GM19240 (cell line): ENCODE data around the gene NIN.

Experiments used
- DNase-seq: peaks from one replicate; pipeline ENCODE4 v3.0.0; 2011; ENCODE audit warnings: low spot score; ENCODE audit not compliant: insufficient read length

The NIN gene

DNA sequence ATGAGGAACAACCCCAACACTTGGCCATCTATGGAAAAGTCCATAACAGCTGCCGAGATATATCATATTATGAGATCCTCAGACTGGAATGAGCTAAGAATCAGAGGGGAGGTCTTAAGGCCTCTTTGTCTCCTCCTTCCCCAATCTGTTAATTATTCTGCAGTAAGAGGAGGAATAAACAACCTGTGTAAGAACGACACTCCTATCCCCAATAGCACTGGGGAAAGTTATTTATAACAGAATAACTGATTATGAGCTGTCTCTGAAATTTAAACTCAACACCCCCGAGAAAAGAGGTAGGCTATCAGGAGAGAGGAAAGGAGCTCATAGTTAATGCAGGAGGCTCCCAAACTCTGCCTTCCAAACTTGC, 68.0 kb downstream of the NIN start:
- DNase-seq, result no peak

DNA sequence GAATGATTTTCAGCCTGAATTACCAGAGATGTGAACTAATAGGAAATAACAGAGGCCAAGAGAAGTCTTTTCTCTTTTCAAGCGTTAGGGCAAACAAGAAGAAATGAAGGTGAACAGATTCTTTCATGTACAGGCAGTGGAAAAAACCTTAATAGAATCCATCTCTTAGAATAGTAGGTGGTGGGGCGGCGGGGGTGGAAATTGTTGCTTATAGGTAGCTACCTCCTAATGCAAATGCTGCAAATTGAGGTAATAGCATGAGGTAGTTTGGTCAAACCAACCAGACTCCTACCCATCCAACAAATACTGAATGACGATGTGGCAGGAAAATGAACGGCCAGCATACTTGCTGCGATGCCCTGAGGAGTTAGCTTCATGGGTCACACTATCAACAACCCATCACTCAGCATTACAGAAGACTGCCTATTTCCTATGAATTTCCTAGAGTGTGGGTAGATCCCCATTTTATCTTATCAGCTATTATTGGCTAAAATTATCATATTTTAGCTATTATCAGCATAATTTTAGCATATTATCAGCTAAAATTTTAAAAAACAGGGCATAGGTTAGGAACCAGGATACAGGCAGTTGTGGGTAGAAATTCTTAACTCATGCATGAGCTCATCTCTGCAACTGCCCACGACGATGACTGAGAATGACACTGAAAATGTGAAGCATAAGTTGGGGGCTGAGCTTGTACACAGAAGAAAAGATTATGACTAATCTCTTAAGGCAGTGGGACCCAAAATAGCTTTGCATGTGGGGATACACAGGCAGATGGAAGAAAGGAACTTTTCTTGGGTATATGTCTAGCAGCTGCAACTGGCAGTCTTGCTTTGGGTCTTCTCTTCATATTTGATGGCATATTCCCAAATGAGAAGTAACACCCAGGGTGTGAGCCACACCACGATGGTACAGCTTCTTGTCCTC, 68.7 kb downstream of the NIN start:
- DNase-seq, result peak; percentile 16

DNA sequence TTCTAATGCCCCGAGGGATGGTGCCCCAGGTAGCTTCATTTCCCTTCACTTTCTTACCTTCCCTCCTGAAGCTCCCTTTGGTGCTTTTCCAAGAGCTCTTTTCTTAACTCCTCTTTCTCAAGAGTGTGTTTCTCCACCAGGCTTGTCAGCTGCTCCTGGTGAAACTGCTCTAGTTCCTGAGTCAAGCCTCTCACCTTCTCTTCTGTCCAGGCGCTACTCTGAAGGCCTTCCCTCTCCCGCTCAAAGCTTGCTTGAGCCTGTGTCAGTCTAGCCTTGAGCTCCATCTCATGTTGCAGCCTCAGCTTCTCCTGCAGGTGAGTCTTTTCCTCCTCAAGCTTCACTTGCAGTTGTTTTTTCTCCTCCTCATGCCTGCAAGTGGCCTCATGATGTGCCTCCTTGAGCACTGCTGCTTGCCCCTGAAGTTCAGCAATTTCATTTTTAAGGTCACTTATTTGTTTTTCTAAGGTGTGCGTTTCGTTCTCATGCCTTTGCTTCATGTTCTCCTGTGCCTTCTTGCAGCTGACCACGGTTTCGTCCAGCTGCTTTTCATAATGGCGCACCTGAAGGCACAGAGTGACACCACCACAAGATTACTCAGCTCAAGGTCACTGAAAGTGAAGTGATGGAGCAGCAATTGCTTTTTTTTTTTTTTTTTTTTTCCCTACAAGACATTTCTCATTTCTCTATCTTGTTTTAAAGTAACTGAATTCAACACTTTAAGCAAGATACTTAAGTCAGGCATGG, 71.0 kb downstream of the NIN start:
- DNase-seq, result no peak

DNA sequence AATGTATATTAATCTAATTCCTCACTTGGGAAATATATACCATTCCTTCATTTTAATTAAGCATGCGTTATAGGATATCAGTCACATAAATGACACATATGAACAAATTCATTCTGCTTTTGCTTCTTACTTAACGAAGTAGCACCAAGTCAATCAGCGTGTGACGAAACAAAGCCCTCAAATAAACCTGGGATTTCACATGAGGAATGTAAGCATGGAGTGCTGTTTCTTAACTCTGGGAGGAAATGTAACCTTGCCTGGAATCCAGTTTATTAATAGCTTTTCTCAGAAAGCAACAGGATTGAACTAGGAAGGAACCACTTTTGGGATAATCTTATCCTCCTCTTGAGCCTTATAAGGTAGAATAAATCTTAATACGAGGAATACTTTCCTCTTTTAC, 72.0 kb downstream of the NIN start:
- no peak for DNase-seq

DNA sequence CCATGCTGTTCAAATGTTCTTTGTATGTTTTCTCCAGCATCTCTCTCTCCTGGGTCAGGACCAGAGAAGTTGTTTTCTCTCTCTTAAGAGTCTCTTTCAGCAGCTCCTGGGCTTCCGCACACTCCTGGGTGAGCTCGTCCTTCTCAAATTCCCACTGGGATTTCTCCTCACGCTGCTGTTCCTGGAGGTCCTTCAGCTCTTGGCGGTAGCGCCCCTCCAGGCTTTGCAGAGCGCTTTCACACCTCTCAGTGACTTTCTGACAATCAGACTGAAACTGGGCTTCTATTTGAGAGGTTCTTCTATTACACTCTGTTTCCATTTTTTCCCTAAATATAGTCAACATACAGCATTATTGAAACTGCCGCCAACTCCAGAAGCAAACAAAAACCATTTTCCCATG, 72.7 kb downstream of the NIN start:
- DNase-seq, result no peak

DNA sequence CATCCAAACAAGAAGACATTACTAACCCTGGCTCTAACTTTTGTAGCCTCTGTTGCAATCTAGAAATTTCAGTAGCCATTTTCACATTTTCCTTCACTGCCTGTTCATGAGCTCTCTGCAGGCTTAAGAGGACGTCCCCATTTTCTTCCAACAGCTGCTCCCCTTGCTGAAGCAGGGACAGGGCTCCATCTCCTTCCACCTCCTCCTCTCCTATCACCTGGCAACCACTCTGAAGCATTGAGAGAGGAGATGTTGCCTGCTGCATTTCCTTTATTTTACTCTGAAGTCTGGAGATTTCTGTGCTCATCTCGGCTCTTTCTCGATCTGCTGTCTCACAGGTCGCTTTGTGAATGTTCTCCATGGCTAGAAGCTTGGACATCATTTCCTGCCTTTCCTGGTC, 73.3 kb downstream of the NIN start:
- no peak for DNase-seq

DNA sequence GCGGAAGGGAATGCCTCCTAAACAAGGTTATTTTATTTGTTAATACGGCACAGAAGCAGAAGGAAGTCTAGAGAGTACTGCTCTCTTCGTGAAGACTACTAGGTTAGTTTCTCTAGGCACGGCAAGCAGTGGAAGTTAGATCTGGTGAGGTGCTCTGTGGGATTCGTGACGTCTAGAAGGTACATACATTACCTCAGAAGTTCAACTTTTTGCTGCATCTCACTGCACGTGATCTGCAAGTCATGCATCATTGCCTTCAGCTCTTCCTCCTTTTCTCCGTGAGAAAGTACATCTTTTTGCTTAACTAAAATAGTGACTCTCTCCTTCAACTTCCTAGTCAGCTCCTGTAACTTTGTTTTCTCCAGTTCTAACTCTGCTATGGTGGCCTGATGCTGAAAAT, 74.7 kb downstream of the NIN start:
- DNase-seq, result no peak

DNA sequence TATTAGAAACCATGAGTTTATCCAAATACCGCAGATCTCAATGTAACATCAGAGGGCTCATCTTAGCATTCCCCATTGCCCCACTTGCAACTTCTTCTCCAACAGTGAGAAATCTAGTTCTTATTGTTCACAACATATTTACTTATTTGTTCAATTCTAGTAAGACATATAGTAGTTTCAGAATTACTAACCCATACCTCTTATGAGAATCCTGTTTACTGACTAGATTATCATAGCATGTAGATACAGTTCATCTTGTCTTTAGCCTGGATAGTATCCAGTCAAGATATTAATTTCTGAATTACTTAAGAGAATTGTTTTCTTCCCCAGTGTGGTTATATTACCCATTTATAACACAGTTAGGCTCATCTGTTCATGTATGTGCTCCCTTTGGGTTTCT, 80.6 kb downstream of the NIN start:
- no peak for DNase-seq

DNA sequence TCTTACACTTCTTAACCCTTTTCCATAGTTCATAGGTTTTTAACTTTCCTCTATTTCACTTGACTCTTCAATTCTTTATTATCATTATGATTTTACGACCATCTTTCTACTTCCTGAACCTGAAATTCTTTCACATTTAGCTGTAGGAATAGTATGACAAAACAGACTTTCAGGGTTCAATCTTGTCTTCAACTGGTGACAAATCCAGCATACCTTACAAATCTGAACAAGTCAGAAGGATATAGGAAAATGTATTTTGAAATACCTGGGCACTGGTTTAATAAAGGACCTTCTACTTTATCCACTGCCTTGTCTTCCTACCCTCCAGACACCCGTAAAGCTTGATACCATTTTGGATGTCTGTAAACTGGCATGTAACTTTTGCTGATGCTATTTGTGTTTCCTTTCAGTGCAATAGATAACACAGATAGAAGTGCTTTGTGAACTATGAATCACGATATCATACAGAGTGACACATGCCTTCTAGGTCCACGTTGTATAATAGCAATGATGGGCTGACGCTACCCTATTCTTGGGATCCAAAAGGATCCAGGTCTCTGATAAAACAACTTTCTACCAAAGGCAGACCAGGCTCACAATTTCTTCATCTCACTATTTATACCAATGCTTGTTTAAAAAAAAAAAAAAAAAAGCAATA, 85.4 kb downstream of the NIN start:
- DNase-seq, result no peak

DNA sequence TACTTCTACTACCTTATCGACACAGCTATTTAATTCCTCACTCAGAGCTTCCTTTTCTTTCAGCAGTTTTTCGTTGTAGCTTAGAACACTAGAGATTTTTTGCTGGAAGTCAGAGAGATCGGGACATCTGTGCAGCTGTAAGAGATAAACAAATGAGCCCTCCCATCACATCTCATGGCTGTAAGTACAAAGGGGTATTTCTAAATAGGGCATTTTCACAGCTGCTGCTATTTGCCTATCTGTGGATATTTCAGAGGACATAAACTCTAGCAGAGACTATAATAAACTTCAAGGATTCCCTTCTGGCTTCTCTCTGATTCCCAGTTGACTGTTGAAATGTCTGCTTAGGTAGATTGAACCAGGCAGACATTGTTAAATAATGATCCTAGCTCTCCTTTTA, 86.7 kb downstream of the NIN start:
- DNase-seq, result no peak

DNA sequence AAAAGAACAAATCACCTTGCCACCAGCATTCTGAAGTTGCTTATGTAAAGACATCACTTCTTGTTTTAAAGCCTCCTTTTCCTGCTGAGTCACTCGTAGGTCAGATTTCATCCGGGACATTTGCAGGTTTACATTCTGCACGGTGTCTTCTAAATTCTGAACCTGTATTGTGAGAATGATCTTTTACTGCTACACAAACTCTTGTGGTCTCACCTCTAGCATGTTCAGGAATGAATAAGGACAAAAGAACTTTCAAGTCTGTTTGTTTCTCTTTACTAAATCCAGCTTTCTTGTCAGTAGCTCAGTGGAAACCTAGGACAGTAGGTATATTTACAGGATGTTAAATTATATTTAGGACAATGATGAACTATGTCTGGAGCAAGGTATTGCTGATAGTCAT, 89.4 kb downstream of the NIN start:
- no peak for DNase-seq

DNA sequence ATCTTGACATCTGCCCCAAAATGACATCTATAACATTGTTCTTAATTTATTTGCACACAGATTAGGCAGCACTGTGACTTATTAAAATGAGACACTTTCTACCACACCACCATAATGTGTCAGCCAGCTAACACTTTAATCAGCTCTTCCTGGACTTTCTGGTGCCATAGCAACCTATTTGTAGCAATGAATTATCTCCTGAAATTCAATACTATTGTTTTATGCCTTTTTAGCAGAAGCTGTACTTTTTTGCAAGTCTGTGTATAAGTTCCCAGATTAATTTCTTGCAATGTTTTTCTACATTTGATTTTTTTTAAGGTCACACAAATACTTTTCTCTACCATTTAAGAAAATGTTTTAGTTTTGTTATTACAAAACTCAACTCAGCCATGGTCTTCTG, 90.1 kb downstream of the NIN start:
- no peak for DNase-seq

DNA sequence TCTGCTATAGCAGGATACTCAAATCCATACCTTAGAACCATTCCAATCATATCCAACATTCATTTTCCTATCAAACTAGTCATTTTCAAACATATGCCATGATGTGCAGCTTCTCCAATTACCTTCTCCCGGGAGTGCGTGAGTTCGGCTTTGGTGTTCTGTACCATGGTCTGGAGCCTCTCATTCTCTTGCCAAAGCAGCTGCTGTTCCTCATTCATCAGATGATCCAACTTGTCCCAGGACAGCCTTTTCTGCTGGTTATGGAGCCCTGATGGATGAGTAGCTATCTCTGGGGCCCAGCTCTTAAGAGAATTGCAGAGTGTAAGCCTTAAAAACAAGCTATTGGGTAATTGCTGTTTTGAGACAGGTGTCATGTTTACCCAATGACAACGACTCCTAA, 91.8 kb downstream of the NIN start:
- DNase-seq, result no peak

DNA sequence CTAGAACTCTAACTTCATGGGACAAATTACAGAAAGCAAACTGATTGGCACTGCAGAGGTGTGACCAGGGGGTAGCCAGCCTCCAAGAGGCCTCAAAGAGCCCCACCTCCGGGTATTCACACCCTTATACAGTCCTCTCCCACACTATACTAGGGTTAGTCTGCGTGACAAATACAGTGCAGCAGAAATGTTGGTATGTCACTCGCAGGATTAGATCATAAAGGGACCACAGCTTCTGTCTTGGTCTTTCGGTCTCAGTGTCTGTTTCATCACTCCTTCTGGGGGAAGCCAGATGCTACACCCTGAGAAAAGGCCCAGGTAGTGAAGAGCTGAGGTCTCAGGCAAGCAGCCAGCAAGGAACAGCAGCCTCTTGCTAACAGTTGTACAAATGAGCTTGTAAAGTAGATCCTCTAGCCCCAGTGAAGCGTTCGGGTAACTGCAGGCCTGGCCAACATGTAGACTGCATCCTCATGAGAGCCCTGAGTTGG, 94.0 kb downstream of the NIN start:
- peak; percentile 30 for DNase-seq

DNA sequence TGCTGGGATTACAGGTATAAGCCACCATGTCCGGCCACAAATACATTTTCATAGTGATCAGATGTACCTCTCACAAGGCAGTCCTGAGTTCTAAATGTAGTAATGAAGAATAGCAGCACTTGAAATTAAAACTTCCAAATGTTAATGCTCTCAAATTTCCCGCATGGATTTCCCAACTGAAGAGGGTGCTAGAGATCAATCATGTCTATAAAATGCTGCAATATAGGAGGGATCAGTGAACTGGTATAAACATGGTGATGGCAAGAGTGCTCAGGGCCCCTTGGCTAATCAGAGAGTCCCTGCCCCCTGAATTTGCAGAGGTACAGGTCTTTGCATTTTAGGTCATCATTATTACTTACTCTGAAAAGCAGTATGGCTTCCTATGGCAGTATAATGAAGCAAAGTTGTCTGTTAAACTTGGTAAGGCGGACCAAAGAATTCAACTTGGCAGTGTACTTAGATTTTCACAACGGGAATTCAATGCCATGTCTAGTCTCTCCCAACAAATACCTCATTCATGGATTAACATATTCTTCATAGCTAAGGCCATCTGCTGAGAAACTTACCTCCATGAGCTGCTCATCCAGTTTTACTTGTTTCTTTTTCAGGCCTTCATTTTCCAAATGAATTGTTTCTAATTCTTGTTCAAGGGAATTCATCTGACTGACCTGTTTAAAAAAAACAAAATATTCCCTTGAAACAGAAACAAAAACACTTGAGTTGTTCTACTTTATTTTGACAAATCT, 95.8 kb downstream of the NIN start:
- DNase-seq, result no peak

DNA sequence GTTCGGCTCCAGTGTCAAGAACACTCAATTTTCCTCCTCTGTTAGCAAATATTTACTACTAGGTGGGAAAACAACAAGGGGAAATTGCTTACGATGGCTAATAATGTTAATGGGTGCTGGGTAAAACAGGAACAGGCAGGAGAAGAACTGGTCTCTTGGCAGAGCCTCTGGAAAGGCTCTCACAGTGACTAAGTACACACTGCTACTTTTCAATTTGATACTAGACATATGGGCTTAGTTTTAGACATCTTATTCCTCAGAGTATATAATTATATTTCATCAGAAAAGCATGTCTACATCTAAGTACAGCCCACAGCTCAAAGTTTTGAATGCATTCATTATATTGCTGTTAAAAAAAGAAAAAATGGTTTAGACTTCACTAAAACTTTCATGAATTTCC, 97.5 kb downstream of the NIN start:
- no peak for DNase-seq

DNA sequence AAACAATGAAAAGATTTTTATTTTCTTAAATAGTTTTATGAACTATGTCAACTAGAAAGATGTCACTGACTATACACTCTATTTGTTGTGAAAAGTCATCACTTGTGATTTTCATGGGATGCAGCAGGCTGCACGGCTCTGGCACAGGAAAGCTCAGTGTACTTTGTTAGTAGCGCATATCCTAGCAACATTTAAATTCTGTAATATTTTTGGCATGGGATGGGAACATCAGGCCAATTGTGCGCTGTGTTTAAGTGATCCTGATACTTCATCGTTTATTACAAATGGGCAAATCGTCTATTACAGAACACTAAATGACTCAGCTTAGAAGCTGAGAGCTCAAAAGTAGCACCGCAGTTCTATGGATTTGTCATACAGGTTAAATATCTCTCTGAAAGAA, 102.1 kb downstream of the NIN start:
- DNase-seq, result no peak

DNA sequence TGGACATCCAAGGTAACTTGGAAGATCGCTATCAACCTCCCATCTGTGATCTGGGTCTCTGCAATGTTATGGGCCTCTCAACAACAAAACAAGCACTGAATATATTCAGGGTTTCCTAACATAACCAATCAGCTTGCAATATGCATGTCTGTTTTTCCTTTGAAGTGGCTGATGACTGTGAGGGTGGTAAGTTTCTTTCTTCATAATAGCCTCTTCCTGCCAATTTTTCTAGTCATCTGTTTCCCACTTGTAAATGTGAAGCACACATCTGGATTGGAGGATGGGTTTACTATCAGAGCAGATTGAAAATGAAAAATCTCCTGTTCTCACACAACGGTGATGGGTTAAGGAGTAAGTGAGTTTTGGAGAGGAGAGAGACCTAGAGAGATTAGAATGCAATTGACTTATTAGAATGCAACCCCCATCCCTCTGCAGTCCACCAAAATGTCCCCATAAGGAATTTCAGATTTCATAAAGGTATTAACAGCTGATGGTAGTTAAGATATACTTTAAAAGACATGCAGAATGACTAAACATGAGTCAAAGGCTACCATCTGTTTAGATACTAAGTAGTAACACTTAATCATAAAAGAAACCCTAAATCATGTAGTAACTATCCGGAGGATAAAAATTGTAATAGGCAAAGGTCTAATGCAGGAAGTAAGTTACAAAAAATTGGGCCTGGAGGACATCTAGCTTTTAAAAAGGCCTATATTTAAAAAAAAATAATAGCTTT, 104.4 kb downstream of the NIN start:
- no peak for DNase-seq

DNA sequence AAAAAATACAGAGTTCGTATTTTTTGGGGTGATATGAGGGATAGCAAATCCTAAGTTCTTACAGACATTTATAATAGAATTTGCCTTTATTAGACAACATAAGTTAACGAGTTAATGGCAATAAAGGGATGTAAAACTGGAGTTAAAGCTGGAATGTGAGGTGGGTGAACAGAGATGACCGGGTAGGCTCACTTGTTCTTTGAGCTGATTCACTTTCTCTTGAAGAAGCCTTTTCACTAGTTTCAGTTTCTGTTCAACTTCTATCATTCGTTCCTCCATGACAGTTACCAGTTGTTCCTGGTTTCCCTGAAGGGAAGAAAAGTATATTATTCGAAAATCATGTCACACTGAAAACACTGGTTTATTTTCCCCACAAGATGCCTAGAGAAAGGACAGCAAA, 105.2 kb downstream of the NIN start:
- DNase-seq, result no peak

DNA sequence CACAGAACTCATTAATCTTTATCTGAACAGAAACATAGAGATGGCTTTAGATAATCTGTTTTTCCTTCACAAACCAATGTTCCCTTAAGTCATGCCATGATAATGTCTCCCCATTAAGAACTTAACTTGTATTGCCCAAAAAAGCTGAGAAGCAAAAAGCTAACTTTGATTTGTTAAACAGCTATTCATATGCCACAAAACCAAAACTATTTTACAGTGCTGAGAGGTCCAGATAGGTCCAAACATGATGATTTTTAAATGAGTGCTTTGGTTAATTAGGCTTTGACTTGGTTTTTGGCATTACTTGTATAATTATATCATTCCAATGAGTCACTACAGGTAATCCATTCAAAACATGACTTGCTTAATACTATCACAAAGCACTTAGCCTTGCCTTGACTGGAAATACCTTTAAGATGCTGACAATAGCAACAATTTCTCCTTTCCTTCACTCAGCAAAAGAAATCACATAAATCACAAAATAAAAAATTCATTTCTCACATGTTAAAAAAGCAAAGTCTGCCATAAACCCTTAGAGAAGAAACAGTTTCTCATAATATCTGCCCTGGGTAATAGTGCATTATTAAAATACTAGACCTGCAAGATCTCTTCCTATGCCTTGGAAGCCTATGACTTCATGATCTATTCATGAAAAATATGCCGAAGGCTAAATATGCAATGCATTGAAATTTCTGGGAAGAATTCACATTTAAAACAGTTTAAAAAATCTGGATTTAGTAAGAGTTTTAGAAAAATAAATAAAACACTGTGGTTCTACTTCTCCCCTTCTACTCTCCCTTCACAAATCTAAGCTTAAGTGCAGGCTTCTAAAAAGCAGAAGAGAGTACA, 110.8 kb downstream of the NIN start:
- no peak for DNase-seq
